Spleen (tissue), 7 donors: ENCODE results near the gene ZNF764.

ENCODE experiments used
- POLR2A ChIP-seq, 3 donors: fragments of 450-650 bp; IDR thresholded peaks; one replicate each; pipeline ENCODE4 v1.5.1; 2017; ENCODE audit warnings: antibody characterized with exemption in 3 of 3, mild to moderate bottlenecking in 1 of 3
- TF ChIP-seq, protein P1 (sequence below), 11 experiments: fragments of 200-600 bp in 7 of 11; fragments of 450-650 bp in 4 of 11; sonication (generic) in 4 of 11; IDR thresholded peaks in 8 of 11; conservative IDR thresholded peaks in 3 of 11; 1 replicate in 7 of 11; 2 replicates in 4 of 11; pipeline versions ENCODE4 v1.4.0 to v1.8.0; 2016 to 2021; ENCODE audit warnings: antibody characterized with exemption in 11 of 11, inconsistent platforms in 4 of 11, mild to moderate bottlenecking in 1 of 11
- donor health status: DM: no; HTN: no; CAD: no; lungs with moderate emphysema.
- donor health status: DM: no; HTN: no; CAD: no.
- donor health status: DM: no; HTN: no; CAD: no.

DNA sequence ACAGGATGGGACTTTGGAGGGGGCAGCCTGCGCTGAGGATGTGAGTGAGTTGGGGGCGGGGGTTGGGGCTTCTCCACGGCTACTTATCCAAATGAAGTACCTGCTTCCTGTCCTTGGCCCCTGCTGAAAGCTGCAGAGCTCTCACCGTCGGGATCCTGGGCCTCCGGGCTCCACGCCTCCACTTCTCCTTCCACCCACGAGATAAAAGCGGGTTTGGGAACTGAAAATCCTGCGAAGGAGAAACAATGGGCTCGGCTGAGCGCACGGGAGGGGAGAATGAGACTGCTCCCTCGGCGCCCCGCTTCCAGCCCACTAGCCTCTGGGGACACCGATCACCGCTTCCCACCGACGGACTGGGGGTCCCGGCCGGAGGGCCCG lies 26.8 kb upstream of the ZNF764 start:
- TF ChIP-seq, protein P1, sequence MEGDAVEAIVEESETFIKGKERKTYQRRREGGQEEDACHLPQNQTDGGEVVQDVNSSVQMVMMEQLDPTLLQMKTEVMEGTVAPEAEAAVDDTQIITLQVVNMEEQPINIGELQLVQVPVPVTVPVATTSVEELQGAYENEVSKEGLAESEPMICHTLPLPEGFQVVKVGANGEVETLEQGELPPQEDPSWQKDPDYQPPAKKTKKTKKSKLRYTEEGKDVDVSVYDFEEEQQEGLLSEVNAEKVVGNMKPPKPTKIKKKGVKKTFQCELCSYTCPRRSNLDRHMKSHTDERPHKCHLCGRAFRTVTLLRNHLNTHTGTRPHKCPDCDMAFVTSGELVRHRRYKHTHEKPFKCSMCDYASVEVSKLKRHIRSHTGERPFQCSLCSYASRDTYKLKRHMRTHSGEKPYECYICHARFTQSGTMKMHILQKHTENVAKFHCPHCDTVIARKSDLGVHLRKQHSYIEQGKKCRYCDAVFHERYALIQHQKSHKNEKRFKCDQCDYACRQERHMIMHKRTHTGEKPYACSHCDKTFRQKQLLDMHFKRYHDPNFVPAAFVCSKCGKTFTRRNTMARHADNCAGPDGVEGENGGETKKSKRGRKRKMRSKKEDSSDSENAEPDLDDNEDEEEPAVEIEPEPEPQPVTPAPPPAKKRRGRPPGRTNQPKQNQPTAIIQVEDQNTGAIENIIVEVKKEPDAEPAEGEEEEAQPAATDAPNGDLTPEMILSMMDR (IDR thresholded peaks at IDR 0.05 in 8 of 11, conservative IDR thresholded peaks at IDR 0.05 in 3 of 11): no peak
- no peak for TF ChIP-seq POLR2A (IDR thresholded peaks at IDR 0.05)
